ENCODE results near the gene SEMA3D.

The SEMA3D gene

DNA sequence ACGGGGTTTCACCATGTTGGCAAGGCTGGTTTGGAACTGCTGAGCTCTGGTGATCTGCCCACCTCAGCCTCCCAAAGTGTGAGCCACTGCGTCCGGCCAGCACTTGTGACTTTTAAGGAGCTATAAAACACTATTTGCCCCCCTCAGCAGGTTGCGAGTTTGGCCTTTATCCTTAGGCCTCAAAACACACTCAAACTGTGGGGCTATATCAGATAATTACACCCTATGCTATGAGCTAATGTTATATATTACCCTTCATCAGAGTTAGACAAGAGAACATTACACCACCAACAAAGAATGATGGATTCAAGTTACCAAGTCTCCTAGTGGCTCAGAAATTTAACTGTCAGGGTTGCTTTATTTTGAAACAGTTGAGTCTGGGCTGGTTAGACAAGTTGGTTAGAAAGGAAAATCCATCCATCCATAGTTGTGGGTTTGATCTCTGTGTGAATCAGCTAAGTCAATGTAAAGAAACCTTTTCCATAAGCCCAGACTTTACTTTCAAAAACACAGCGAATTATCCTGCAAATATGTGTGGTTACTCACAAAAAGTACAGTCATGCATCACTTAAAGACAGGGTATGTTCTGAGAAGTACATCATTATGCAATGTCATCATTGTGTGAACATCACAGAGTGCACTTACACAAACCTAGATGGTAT is 115.8 kb downstream of the SEMA3D start:
- DNase-seq (ENCODE audit: extremely low read depth, low read depth) = no peak
- no peak overlapping the region for H3K4me3 ChIP-seq (replicated peaks; ENCODE audit: low read depth, low read length)
- TF ChIP-seq, protein P1, sequence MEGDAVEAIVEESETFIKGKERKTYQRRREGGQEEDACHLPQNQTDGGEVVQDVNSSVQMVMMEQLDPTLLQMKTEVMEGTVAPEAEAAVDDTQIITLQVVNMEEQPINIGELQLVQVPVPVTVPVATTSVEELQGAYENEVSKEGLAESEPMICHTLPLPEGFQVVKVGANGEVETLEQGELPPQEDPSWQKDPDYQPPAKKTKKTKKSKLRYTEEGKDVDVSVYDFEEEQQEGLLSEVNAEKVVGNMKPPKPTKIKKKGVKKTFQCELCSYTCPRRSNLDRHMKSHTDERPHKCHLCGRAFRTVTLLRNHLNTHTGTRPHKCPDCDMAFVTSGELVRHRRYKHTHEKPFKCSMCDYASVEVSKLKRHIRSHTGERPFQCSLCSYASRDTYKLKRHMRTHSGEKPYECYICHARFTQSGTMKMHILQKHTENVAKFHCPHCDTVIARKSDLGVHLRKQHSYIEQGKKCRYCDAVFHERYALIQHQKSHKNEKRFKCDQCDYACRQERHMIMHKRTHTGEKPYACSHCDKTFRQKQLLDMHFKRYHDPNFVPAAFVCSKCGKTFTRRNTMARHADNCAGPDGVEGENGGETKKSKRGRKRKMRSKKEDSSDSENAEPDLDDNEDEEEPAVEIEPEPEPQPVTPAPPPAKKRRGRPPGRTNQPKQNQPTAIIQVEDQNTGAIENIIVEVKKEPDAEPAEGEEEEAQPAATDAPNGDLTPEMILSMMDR (IDR thresholded peaks at IDR 0.05; ENCODE audit: low read depth, low read length, missing control alignments) = no peak

GRCh38 chr7:85068799-85069198 is 118.1 kb downstream of the SEMA3D start:
- no peak for DNase-seq (ENCODE audit: extremely low read depth, low read depth)
- TF ChIP-seq, protein P1 (IDR thresholded peaks at IDR 0.05; ENCODE audit: low read depth, low read length, missing control alignments) = no peak
- no peak overlapping the region for H3K4me3 ChIP-seq (replicated peaks; ENCODE audit: low read depth, low read length)

DNA sequence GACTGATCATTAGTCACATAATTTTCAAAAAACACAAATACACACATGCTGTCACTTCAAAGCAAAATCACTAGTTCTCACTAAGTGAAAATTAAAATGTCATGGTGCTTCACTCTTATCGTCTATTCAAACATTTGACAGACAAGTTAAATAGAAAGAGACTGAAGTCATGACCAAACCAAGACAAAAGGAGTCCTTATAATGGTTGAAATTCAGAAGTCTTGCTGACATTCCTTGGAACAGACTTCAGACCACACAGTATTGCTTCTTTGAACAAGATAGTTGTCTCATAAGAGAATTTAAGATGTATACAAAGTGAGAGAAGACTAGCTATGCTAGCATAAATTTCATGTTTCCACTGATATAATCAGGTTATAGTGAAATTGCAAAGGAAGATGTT is 119.5 kb downstream of the SEMA3D start:
- H3K4me3 ChIP-seq (replicated peaks; ENCODE audit: low read depth, low read length) = no peak overlapping the region
- TF ChIP-seq, protein P1 (IDR thresholded peaks at IDR 0.05; ENCODE audit: low read depth, low read length, missing control alignments) = no peak
- no peak for DNase-seq (ENCODE audit: extremely low read depth, low read depth)

DNA sequence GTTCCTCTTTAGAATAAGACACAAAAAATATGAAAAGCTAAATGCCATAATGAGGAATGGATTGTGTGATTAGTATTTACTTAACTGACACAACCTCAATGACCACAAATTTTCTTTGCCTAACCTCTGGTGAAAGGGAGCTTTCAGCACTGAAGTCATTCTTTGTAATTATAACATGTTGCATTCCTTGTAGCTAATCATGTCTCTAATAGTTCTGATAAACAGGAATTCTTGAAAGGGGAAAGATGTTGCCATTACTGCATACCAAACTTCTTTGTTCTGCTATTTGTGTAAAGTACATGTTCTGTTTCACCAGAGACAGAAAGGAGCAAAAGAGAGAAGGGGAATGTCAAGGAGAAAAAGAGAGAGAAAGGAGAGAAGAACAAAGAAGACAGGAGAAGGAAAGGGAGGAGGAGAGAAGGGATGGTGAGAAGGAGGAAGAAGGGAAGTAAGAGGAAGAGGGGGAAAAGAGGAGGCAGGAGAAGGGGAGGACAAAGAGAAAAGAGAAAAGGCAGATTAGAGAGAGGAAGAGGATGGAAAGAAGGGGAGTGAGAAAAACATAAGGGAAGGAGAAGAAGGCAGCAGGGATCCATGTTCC is 120.9 kb downstream of the SEMA3D start:
- DNase-seq (ENCODE audit: extremely low read depth, low read depth) = no peak
- TF ChIP-seq, protein P1 (IDR thresholded peaks at IDR 0.05; ENCODE audit: low read depth, low read length, missing control alignments) = no peak
- H3K4me3 ChIP-seq (replicated peaks; ENCODE audit: low read depth, low read length) = no peak overlapping the region

- no peak for DNase-seq (ENCODE audit: extremely low read depth, low read depth)
- TF ChIP-seq, protein P1 (IDR thresholded peaks at IDR 0.05; ENCODE audit: low read depth, low read length, missing control alignments) = no peak
Observed at GRCh38 chr7:85065306-85065705, 121.5 kb downstream of the SEMA3D start.

DNA sequence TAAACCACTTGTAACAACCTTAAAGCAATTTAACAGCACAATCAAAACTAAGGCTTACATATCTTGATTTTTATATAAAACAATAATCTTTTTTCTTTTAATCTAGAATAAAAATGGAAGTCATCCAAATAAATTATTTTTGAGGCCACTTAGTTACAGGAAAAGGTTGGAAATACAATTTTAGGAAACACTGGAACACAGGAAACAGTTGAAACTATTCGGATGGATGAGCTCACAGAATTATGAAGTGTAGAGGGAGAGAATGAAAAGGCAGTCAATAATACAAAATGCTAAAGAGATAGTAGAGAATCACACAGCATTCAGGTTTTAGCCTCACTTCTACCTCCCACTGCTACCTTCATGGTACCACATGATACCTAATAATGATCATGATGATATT is 124.2 kb downstream of the SEMA3D start:
- H3K4me3 ChIP-seq (replicated peaks; ENCODE audit: low read depth, low read length) = no peak overlapping the region
- DNase-seq (ENCODE audit: extremely low read depth, low read depth) = no peak
- TF ChIP-seq, protein P1 (IDR thresholded peaks at IDR 0.05; ENCODE audit: low read depth, low read length, missing control alignments) = no peak

More at GRCh38 chr7:85065306-85065705, 121.5 kb downstream of the SEMA3D start:
- H3K4me3 ChIP-seq (replicated peaks; ENCODE audit: low read depth, low read length) = no peak overlapping the region

Data from HFF-Myc (cell line).